GM20431 (cell line): ENCODE data around the gene NEURL1B.

ENCODE experiments used
- in situ Hi-C: fragments of 300-500 bp; cut with MseI, MboI; formaldehyde crosslinking; loops from one replicate; pipeline ENCODE4 v1.15.0; 2020; ENCODE audit warnings: low sequenced_read_pairs; ENCODE audit not compliant: unreplicated experiment

Gene NEURL1B

DNA sequence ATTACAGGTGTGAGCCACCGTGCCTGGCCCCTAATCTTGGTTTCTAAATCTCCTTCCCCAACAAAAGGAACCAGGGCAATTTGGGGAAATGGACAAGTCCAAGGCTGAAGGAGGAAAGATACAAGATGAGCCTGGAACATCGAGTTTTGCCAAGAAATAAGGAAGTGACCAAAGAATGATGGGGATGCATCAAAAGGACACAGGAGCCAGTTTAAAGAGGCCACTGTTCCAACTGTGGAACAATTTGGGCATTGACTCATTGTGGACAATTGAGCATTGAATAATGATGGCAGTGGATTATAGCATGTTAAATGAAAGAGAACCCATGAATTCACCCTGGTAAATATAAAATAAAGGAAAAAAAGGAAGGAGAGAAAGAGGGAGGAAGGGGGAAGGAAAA, 82.4 kb downstream of the NEURL1B start:
- in situ Hi-C loops, result loop anchor here (25.0 kb wide), 1 partner anchor 489 kb away; no protein-coding TSS in a partner anchor

DNA sequence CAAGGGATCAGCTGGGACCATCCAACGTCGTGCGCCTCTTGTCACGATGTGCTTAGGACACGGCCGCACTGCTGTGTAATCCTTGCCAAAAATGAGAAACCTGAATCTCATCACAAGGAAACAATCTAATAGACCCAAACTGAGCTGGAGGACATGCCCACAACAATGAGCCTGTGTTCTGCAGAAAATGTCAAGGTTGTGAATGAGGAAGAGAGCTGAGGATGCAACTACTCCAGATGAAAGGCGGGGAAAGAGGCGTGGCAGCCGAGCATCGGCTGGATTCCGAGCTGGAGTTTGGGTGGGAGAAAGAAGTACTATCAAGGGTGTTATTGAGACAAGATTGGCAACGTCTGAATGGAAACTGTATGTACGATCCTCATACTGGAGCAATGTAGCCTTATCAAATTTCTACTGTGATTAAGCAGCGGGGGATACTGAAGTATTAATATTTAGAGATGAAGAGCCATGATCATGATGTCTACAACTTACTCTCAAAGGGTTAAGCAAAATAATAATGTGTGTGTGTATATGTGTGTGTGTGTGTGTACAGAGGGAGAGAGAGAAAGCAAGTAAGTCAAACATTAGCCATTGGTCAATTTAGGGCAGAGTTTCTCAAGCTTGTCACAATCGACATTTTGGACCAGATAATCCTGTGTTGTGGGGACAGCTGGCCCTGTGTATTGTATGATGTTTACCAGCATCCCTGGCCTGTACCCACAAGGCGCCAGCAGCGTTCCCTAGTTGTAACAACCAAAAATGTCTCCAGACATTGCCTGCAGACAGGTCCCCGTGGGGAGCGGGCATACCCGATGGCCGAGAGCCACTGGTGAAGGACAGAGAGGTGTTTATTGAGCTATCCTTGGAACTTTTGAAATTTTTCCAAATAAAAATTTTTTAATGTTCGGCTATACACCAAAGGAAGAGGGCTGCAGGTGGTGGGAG, 83.5 kb downstream of the NEURL1B start:
- in situ Hi-C loops, result loop anchor here (25.0 kb wide), 1 partner anchor 488 kb away; no protein-coding TSS in a partner anchor

DNA sequence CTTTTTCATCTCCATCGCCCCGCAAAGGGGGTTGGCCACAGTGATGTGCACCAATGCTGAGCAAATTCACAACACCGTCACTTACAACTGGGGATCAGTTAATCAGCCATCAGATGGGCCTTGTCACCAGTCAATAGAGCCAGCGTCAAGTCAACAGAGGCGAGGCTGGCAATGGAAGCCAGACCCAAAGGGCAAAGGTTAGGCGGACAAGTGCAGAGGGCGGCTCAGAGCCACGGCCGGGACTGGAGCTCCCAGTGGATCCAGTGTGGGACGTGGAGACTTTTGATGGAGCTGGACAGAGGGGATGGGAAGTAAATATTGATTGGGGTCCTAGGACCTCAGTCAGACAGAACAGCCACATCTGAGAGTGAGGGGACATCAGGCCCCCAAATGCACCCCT, 84.2 kb downstream of the NEURL1B start:
- in situ Hi-C loops, result no loop called here

DNA sequence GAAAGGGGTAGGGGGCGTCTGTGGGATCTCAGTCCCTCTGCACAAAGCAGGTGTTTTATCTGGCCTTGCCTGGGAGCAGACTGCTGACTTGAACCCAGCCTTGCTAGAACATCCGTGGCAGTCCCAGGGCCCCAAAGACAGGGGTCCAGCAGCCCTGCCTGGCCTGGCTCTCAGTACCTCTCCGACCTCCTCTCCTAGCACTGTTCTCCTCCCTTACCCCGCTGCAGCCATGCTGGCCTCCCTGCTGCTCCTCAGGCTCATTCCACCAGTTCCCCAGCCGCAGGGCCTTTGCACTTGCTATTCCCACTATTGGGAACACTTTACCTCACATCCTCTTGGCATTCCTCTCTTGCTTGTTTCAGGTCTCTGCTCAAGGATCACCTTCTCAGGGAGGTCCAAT, 84.7 kb downstream of the NEURL1B start:
- in situ Hi-C loops, result no loop called here

DNA sequence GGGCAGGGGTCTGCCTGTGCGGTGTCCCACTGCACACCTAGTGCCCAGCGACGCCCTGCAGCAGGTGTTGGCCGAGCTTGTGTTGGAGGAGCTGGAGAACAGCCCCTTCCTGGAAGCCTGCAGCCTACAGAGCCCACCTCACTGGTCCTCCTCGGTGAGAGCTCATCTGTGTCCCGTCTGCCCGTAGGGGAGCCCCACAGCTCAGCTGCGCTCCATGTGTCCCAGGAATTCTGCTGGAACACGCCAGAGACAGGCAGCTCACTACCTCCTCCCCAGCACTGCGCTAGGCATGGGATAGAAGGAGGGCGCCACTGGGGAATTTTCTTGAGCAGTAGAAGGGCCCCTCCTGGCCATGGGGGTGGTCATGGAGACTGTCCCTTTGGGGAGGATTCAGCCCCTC, 85.9 kb downstream of the NEURL1B start:
- in situ Hi-C loops, result no loop called here

DNA sequence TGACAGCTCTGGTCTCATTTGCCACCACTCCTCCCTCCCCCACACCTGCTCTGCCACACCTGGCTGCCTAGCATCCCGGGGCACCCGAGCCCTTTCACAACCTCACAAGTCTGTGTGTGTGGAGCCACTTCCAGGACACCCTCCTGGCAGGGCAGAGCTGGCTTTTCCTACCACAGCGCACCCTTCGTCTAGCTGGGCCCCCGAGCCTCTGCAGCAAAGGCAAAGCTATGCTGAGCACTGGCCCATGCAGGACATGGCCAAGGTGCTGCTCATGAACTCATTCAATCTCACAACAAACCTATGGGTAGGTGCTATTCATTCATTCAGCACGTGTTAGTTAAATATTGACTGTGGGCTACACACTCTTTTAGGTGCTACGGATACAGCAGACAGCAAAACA, 86.5 kb downstream of the NEURL1B start:
- in situ Hi-C loops, result no loop called here

DNA sequence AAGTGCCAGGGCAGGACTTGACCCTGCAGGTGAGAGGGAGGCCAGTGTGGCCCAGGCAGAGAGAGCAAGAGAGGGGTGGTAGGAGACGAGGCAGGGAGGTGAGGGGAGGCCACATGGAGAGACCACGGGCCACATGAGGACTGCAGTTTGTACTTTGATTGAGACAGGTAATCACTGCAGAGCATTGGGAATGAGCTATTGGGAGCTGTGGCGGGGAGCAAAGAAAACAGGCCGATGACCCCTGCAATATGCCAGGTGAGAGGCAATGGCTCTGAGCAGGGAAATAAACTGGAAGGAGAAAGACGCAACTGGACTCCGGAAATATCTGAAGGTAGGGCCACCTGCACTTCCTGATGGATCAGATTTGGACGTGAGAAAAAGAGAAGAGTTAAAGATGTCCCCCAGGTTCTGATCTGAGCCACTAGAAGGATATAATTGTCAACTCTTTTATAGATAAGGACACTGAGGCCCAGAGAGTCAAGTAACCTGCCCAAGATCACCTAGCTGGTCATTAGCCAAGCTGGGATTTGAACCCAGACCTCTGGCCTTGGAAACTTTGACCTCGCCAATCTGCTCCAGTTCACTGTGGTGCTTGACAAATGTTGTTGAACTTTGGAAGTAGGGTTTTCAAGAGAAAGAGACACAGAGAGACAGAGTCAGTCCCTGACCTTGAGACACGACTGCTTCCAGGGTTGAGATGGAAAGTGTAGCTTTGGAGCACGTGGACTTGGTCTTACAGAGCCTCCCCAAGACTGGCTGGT, 87.6 kb downstream of the NEURL1B start:
- in situ Hi-C loops, result no loop called here

DNA sequence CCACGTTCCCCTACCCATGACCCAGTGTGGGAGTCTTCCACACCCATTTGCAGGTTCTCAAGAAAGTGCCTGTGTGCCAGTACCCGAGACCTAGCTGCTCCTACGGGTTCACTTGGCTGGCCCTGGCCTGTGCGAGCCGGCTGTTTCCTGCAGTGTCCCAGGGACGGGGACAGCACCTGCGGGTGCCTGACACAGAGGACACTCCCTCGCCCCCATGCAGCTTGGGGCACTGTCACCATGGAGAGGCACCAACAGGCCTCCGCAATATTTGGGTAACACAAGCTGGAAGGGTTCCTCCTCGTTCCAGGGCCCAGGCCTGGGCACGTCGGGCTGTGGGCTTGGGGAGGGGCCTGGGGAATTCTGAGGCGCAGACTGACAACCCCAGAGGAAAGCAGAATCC, 88.5 kb downstream of the NEURL1B start:
- in situ Hi-C loops, result no loop called here

DNA sequence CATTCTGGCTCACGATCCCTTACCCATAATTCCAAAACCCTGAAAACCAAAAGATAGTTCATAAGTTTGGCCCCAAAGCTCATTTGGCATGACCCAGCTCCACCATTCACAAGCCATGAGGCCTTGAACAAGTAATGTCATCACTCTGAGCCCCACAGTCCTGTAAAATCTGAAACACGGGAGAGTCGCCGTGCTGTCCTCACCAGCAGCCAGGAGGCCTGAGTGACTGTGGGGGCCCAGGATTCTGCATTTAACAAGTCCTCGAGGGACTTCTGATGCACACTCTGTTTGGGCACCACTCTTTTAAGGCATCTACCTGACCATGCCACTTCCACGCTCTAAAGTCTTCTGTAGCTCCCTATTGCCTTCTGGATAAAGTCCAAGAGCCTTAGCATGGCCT, 89.2 kb downstream of the NEURL1B start:
- in situ Hi-C loops, result no loop called here

DNA sequence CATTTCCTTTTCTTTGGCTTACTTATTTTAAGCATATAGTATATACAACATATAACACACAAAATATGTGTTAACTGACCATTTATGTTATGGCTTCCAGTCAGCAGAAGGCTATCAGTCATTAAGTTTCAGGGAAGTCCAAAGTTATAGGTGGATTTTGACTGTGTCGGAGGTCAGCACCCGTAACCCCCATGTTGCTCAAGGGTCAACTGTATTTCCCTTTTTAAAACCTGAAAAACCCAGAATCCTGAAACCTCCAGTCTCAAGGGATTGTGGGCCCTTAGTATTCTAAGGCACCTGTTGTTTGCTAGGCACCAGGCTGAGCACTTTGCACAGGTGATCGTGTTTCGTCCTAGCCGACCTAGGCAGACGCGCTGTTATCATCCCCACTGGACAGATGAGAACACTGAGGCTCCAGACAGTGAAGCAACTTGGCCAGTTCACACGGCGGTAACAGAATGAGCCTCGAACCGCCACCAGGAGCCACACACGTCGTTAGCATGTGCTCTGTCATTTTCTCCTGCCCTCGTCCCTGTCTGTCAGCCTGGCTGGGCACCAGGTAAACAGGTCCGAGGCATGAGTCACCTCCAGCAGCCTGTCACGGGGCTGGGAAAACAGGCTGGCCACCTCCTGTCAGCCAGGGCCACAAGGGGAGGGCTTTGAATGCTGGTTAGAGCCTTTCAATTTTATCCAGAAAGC, 90.1 kb downstream of the NEURL1B start:
- in situ Hi-C loops, result no loop called here

DNA sequence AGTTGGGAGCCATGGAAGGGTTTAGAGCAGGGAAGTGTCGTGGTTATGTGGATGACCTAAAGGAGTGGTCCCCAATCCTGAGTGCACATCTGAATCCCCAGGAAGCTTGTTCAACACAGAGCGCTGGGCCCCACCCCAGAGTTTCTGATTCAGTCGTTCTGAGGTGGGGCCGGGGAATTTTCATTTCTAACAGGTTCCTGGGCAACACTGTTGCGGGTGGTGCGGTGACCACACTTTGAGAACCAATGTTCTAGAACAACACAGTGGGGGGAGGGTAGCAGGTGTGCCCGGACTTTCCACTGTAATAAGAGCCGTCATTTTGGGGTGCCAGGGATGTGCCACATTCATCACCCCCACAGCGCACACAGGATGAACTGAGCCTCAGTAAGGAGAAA, 90.6 kb downstream of the NEURL1B start:
- in situ Hi-C loops, result no loop called here

DNA sequence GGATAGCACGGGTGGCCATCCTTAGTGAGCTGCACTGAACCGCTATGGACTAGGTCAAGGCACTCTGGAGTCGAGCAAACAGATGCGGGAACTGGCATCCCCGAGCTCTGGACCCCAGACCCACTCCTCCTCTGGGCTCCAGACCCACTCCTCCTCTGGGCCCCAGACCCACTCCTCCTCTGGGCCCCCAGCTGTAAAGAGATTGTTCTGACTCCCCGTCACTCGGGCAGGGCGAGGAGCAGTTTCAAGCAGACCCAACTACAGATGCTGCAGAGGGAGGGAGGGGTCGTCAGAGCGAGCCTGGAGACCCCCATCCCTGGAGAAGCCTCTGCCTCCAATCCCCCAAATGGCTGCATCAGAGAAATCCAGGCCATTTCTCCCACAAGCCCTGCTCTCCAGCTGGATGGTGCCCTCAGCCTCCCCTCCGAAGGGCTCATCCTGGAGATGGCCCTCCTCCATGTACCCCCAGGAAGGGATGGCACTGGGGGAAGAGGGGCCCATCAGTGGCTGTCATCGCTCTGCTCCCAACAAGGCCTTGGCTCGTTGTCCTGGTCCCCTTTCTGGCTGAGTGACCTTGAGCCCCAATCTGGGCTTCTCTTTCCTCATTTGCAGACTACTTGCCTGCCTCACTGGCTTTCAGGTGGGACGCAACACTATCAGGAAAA, 91.3 kb downstream of the NEURL1B start:
- in situ Hi-C loops, result no loop called here

DNA sequence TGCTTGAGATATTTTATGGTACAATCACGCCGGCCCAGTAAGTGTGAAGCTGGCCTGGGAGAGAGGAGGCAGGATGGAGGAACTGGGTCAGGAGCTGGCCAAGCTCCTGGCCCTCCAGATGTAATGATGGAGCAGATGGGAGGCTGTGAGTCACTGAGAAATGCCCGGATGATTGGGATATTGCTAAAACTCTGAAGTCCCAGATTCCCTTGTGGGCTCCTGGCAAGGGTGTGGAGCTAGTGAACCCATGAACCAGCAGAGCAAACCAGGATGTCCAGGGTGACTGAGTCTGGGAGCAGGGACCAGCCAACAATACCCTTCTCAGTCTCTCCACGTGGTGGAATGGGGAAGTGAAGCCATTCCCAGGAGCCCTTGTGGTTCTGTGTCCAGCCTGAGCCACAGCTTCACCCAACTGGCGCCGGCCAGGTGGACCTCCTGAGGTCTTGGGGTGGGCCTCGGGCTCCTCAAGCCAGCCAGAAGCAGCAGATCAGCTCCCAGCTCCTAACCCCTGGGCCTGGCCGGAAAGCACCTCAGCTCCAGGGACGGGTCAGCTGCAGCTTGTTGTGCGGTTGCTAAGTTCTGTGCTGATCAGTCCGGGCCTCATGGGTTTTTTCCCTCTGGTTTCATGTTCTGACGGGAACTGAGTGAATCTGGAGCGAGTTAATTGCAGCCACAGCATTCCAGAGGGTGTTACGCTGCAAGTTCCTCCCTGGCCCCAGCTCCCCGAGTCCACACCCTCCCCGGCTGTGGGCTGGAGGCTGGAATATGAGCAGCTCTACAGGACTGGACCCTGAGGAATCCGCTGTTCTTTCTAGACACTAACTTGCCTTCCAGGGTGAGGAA, 92.3 kb downstream of the NEURL1B start:
- in situ Hi-C loops, result no loop called here

DNA sequence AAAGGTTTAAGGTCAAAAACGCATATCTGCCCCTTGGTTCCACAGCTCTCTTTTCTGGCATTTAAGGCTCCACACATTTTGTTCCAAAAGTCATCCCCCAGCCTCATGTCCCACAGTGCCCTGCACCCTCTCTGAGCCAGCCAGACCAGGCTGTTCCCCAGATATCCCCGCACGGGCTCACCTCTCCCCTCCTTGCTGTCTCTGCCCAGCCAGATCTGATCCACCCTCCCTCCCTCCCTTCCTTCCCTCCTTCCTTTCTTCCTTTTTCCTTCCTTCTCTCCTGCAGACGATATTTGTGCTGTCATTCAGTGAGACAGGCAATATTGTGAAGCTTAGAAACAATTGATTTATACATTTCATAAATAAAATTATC, 92.9 kb downstream of the NEURL1B start:
- in situ Hi-C loops, result no loop called here

DNA sequence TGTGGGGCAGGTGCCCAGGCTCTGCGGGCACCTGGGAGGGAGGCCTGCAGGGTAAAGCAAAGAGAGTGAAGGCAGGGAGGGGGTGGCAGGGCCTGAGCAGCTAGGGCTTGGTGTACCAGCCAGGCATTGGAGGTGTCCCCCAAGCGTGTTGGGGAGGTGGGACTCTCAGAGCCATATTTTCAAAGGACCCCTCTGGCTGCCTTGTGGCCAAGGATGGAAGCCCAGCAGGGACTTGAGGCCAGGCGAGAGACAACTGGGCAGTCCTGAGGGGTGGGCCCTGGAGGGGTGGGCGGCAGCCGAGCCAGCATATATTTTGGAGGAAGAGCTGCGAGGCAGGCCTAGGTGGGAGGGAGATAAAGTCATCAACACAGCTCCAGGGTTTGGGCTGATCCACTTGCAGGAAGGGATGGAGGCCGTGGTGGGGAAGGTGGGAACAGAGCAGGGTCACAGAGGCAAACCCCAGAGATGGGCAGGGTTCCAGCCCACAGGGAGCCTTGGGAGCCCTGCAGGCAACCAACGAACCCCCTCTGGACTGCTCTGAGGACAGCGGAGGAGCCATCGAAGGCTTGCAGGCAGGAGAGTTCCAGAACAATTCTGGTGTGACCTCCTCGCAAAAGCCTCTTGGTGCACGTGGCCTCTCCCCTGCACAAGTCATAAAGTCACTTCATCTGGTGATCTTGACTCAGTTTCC, 94.2 kb downstream of the NEURL1B start:
- in situ Hi-C loops, result no loop called here

DNA sequence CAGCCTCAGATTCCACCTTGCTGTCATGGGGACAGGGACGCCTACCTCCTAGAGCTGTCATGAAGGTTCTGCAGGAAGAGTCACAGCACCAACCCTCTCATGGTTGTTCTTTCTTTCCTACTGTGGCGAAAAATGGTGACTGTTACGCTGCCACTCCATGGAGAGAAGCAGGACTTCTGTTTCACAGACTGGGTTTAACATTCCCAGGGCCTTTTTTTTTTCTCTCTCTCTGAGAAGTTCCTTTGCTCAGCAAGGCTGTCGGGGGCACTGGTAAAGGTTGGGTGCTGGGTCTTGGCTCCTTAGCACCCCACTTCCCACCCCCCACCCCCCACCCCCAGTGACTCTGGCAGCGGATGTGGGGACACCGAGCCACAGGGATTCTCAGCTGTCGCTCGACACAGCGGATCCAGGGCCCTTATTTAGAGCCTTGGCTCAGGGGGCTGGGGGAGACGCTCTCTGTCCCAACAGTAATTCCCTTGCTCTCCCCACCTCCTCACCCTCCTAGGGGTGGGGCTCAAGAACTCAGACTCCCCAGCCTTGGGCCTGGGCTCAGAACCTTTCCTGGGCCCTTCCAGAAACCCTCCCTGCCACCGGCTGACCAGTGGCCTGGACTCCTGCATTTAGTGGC, 95.6 kb downstream of the NEURL1B start:
- in situ Hi-C loops, result no loop called here

DNA sequence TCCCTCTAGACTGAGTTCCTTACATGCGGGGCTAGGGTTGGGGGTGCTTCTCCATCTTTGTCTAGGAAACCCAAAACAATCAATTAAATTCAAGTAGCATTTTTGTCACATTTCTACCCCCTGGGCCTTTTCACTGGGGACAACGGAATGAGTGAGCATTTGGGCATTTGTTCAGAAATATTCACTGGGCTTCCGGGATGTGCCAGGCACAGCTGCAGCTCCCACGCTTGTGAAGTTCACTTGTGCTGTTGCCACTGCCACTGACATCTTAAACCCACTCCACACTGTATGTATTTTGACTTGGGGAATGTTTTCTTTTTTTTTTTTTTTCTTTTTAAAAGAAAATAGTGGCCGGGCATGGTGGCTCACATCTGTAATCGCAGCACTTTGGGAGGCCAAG, 98.3 kb downstream of the NEURL1B start:
- in situ Hi-C loops, result no loop called here
